Memory B cell (primary cell): ENCODE results near the gene CCDC192.
"Not testable (repeated sequence)": the region's sequence is repeated elsewhere in the genome, so short reads cannot be mapped to it uniquely, and the experiment has no call there.

ENCODE experiments used
- ATAC-seq: fragments of 150-1000 bp; cut with Tn5 transposase; 2 replicates; pipeline ENCODE4 v1.10.0; 2021; ENCODE audit warnings: low read depth, mild to moderate bottlenecking, moderate library complexity
- DNase-seq, 2 donors: peaks; one replicate each; pipeline ENCODE4 v3.0.0; 2022; ENCODE audit warnings: low spot score in 2 of 2
- H3K27ac Mint-ChIP-seq: one replicate; pipeline ENCODE4 v1.8.0; 2022; ENCODE audit warnings: mild to moderate bottlenecking, moderate library complexity, mixed read lengths
- H3K27me3 Mint-ChIP-seq: one replicate; pipeline ENCODE4 v1.8.0; 2022; ENCODE audit warnings: mixed read lengths
- H3K36me3 Mint-ChIP-seq: one replicate; pipeline ENCODE4 v1.8.0; 2022; ENCODE audit warnings: mild to moderate bottlenecking, mixed read lengths
- H3K4me1 Mint-ChIP-seq: one replicate; pipeline ENCODE4 v1.8.0; 2022; ENCODE audit warnings: mixed read lengths
- H3K4me3 Mint-ChIP-seq: one replicate; pipeline ENCODE4 v1.8.0; 2022; ENCODE audit warnings: mild to moderate bottlenecking, moderate library complexity, mixed read lengths
- H3K9me3 Mint-ChIP-seq: one replicate; pipeline ENCODE4 v1.8.0; 2022; ENCODE audit warnings: mixed read lengths

Gene CCDC192, protein sequence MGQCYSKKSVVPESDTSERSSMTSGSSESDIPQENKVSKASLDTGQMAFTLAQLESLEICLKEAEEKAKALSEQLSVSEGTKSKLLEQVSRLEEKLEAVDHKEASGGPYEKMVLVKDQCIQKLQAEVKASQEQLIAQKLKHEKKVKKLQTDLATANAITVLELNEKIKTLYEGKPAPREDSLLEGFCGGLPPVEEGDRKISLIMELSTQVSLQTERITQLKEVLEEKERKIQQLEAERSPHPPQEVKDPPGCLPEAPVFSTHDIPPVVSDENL

GRCh38 chr5:127702926-127703561 lies at the start of gene CCDC192:
Gene CCDC192 (plus strand): TSS chr5:127703391. CDS start chr5:127703446, 55 bp downstream.
- no peaks in the 10 kb centered on the region for H3K9me3 Mint-ChIP-seq
- no peak within 1 kb of the TSS for H3K27ac Mint-ChIP-seq
- H3K4me3 Mint-ChIP-seq: no peak within 1 kb of the TSS
- peaks cover 3% of the 10 kb centered on the region for H3K27me3 Mint-ChIP-seq
- no peak for DNase-seq
- no peaks in the 10 kb centered on the region for H3K4me1 Mint-ChIP-seq
- no peaks in the 10 kb centered on the region for H3K36me3 Mint-ChIP-seq
- no peak for ATAC-seq

GRCh38 chr5:127656825-127657224 lies 46.4 kb upstream of the CCDC192 start:
- Mint-ChIP-seq H3K36me3 (no peaks in the 10 kb centered on the region), H3K9me3 (no peaks in the 10 kb centered on the region), H3K27me3 (peaks cover 1% of the 10 kb centered on the region), H3K4me1 (no peaks in the 10 kb centered on the region), H3K4me3 (no peak overlapping the region), H3K27ac (no peak overlapping the region)
- DNase-seq (no peak), ATAC-seq (no peak)

DNA sequence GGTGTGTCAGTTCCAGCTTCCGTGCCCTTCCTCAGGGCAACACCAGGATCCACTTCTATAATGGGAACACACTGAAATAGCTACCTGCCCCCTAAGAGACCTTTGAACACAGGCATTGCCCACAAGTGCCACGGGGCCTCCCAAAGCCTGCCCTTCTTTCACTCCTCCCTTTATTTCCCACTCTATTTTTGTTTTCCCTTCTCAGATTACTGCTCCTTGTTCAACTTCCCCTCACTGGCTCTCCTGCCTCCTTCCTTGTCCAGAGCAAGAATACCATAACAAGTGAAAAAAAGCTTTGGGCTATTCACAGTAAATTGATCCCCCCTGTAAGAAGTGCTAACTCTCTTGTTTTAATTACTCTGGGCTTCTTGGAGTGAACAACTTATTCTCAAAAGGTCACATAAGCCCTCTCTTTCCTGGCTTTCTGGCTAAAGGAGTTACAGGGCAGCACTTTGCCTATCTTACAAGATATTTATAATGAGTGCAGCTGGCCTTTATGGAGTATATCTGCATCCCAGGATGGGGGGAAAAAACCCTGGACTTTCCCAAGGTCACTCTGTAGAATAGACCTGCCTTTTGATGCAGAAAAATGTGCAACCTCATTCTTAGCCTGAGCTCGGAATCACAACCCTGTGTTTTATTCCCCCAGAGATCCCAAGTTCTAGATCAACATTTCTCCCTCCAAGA lies 43.0 kb upstream of the CCDC192 start:
- no peaks in the 10 kb centered on the region for H3K9me3 Mint-ChIP-seq
- H3K27me3 Mint-ChIP-seq: peaks cover 1% of the 10 kb centered on the region
- H3K4me1 Mint-ChIP-seq: no peaks in the 10 kb centered on the region
- ATAC-seq (no peak), DNase-seq (no peak)
- H3K27ac Mint-ChIP-seq: no peak overlapping the region
- no peak overlapping the region for H3K4me3 Mint-ChIP-seq
- H3K36me3 Mint-ChIP-seq: no peaks in the 10 kb centered on the region

DNA sequence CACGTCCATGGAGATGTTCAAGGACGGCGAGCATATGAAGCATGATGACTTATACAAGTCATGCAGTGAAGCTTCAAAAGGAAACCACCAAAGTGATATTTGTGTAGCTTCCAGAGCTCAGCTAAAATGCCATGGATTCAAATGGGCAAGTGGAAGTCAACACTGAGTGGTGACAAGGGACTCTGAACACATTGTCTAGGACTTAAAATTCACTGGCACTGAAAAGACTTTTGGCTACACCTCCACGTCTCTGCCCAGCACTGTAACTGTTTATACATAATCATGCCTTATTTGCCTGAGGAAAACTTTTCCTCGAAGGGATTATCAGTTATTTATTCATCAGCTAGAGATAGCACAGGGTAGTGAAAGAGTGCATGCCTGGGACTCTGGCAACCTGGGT lies 39.1 kb upstream of the CCDC192 start:
- no peak for ATAC-seq
- H3K9me3 Mint-ChIP-seq: no peaks in the 10 kb centered on the region
- H3K4me3 Mint-ChIP-seq: no peak overlapping the region
- H3K27me3 Mint-ChIP-seq: peaks cover 1% of the 10 kb centered on the region
- H3K27ac Mint-ChIP-seq: no peak overlapping the region
- no peak for DNase-seq
- H3K36me3 Mint-ChIP-seq: no peaks in the 10 kb centered on the region
- H3K4me1 Mint-ChIP-seq: no peaks in the 10 kb centered on the region

DNA sequence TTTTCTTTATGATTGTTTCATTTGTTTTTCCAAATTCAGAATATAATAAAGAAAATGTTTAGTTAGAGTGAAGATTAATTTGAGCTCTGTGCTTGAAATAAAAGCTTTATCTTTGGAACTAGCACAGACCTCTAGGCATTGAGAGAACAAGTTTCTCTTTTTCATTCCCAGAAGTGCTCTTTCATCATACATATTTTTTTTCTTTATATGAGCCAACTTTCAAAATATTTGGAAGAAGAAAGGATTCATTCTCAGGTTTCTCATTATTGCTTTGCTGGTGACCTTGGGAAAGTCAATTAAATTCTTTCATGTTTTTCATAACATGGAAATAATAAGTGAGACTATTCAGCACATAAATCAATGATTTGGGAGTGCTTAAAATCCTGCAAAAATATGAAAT lies 37.5 kb upstream of the CCDC192 start:
- DNase-seq (no peak), ATAC-seq (no peak)
- no peaks in the 10 kb centered on the region for H3K4me1 Mint-ChIP-seq
- H3K27me3 Mint-ChIP-seq: peaks cover 3% of the 10 kb centered on the region
- no peak overlapping the region for H3K4me3 Mint-ChIP-seq
- no peaks in the 10 kb centered on the region for H3K36me3 Mint-ChIP-seq
- H3K9me3 Mint-ChIP-seq: no peaks in the 10 kb centered on the region
- no peak overlapping the region for H3K27ac Mint-ChIP-seq

DNA sequence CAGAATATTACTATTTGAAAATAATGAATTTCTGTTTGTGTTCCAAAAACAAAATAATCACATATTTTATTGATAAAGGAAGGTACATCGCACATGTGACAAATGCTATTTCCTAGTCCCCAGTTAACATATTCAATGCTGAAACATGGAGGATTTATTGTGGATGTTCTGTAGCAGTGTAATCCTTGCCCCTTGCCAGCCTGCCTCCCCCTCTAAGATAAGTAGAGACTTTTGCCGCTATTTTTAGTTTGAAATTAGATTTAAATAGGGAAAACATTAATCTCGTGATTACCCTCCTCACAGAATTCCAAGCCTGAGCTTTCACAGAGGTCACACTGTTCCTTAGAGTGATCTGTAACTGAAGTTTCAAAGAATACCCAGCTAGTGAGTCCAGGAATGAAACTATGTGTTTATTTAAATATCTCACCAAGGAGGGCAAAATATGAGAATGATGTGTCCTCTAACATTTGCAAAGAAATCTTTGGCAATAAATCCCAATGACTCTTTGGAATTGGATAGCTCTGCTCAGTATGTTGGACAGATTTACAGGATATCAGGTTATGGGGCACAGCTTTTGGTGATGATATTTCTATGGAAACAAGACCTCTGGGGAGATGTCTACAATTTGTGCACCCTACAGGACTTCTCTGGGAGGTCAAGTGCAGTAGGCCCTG lies 37.0 kb upstream of the CCDC192 start:
- Mint-ChIP-seq H3K27ac (no peak overlapping the region), H3K4me3 (no peak overlapping the region), H3K36me3 (no peaks in the 10 kb centered on the region), H3K27me3 (peaks cover 3% of the 10 kb centered on the region), H3K9me3 (no peaks in the 10 kb centered on the region), H3K4me1 (no peaks in the 10 kb centered on the region)
- DNase-seq (no peak), ATAC-seq (no peak)

DNA sequence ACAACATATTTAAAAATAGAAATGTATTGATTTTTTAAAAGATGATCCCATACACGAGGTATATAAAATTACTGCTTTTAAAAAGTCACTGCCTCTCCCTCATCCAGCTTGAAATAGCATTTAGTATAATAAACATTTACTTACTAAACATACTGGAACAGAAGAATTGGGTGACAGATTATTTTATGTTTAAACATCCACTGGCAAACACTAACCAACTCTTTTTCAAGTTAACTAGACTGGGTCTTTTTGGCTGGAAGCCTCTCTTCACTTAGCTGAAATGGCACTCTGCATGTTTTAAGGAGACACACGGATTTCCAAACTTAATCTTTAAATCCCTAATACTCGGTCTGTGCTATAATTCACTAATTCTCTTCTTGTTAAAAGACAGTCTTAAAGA lies 35.3 kb upstream of the CCDC192 start:
- Mint-ChIP-seq H3K4me1 (no peaks in the 10 kb centered on the region), H3K9me3 (no peaks in the 10 kb centered on the region), H3K4me3 (no peak overlapping the region), H3K27ac (no peak overlapping the region), H3K27me3 (peaks cover 3% of the 10 kb centered on the region), H3K36me3 (no peaks in the 10 kb centered on the region)
- DNase-seq: no peak
- no peak for ATAC-seq

DNA sequence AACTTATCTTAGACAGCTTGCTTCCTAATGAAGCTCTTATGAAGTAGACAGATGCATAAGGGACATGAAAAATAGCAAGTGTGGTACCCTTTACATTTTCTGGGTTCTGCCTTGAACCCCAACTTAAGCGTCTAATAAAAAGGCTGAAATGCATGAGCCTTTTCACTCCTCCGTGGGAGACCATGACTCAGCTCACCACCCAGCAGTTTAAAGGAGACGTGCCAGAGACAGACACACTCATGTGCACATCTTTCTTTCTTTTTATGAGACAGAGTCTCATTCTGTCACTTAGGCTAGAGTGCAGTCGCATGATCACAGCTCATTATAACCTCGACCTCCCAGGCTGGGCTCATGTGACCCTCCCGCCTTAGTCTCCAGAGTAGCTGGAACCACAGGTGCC lies 32.0 kb upstream of the CCDC192 start:
- DNase-seq: no peak
- H3K27me3 Mint-ChIP-seq: peaks cover 3% of the 10 kb centered on the region
- no peak overlapping the region for H3K27ac Mint-ChIP-seq
- no peaks in the 10 kb centered on the region for H3K36me3 Mint-ChIP-seq
- ATAC-seq: no peak
- no peak overlapping the region for H3K4me3 Mint-ChIP-seq
- no peaks in the 10 kb centered on the region for H3K4me1 Mint-ChIP-seq
- H3K9me3 Mint-ChIP-seq: no peaks in the 10 kb centered on the region

DNA sequence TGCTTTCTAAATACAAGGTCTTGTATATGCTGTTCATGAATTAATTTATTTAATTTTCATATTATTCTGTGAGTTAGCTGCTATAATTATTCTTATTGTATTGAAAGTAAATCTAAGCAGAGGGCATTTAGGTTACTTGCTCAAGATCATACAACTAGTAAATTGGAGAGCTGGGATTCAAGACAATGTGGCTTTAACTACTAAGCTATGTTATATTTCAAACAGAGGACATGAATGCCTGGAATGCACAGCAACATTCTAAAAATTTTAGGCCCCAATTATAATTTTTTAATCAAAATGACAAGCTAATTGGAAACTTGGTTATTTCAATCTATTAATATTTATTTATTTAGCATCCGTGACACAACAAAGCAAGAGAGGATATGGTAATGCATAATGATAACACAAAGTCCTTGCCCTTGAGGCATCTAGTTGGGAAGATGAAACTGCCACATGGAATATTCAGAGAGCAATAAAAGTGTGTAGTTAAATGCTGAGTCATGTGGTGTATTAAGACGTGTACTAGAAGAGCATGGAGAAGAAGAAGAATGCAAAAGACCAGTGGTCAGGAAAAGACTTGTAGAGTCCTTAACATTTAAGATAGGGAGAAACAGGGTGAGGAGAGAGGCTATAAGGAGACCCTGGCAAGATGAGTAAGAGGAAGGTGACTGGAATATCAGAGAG lies 29.9 kb upstream of the CCDC192 start:
- H3K9me3 Mint-ChIP-seq: peaks cover 1% of the 10 kb centered on the region
- no peaks in the 10 kb centered on the region for H3K4me1 Mint-ChIP-seq

GRCh38 chr5:127676951-127677350 lies 26.2 kb upstream of the CCDC192 start:
- not testable (repeated sequence) for DNase-seq, H3K27me3 Mint-ChIP-seq, H3K4me1 Mint-ChIP-seq, H3K9me3 Mint-ChIP-seq, H3K36me3 Mint-ChIP-seq, H3K27ac Mint-ChIP-seq, H3K4me3 Mint-ChIP-seq, ATAC-seq

More for the DNA sequence above, 29.9 kb upstream of the CCDC192 start:
- Mint-ChIP-seq H3K4me3 (no peak overlapping the region), H3K27ac (no peak overlapping the region), H3K27me3 (peaks cover 3% of the 10 kb centered on the region), H3K36me3 (no peaks in the 10 kb centered on the region)
- DNase-seq (no peak), ATAC-seq (no peak)

DNA sequence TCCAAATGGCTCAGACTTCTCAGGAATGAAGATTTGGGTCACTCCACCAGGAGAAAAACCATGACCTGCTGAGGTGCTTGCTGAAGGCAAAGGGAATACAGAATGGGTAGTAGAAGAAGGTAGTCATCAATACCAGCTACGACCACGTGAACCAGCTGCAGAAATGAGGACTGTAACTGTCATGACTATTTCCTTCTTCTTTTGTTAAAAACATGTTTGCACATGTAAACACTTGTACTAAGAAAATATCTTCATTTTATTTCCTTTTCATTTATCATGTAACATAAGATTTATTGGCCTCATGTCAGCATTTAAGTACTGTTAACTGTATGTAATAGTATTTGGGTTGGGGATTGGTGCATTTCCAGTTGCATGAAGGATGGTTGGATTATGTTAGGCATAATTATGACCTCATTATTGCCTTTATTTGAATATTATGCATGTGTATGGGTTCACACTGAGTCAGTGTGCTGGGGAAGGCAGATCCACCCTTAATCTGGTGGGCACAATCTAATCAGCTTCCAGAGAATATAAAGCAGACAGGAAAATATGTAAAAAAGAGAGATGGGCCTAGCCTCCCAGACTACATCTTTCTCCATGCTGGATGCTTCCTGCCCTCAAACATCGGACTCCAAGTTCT lies 23.4 kb upstream of the CCDC192 start:
- not testable (repeated sequence) for H3K4me3 Mint-ChIP-seq, H3K36me3 Mint-ChIP-seq, H3K9me3 Mint-ChIP-seq, ATAC-seq, H3K27ac Mint-ChIP-seq, H3K4me1 Mint-ChIP-seq, DNase-seq, H3K27me3 Mint-ChIP-seq

DNA sequence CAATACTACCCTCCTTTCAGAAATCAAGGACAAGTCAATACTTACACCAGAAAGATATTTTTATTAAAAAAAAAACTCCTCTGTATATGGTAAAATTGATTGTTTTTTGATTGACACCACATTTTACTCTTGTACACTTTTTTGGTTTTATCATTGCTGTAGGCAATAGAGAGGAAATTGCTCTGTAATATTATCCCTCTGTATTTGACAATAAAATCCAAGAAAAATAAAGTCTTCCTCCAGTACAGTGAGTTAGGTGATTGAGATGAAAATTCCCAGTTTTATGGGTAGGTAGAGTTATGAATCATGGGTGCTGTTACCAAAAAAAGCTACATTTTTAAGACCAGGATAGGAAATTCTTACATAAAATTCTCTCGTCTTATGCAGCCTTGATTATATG lies 22.6 kb upstream of the CCDC192 start:
- no peak overlapping the region for H3K4me3 Mint-ChIP-seq
- DNase-seq (no peak), ATAC-seq (no peak)
- H3K9me3 Mint-ChIP-seq: peaks cover 1% of the 10 kb centered on the region
- H3K27me3 Mint-ChIP-seq: peaks cover 2% of the 10 kb centered on the region
- H3K36me3 Mint-ChIP-seq: no peaks in the 10 kb centered on the region
- no peaks in the 10 kb centered on the region for H3K4me1 Mint-ChIP-seq
- no peak overlapping the region for H3K27ac Mint-ChIP-seq

DNA sequence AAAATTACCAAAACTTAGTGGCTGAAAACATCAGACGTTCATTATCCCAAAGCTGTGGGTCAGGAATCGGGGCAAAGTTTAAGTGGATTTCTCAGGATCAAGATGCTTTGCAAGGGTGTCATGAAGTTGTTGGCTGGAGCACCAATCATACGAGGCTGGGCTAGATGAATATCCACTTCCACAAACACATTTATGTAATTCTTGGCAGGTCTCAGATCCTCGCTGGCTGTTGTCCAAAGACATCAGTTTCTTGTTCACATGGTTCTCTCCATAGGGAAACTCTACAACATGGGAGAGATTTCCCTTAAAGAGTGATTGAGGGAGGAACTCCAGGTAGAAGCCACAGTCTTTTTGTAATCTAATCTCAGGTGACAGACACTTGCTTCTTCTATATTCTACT lies 20.2 kb upstream of the CCDC192 start:
- no peaks in the 10 kb centered on the region for H3K36me3 Mint-ChIP-seq
- ATAC-seq (no peak), DNase-seq (no peak)
- no peak overlapping the region for H3K4me3 Mint-ChIP-seq
- peaks cover 3% of the 10 kb centered on the region for H3K9me3 Mint-ChIP-seq
- H3K4me1 Mint-ChIP-seq: no peaks in the 10 kb centered on the region
- H3K27me3 Mint-ChIP-seq: peaks cover 4% of the 10 kb centered on the region
- no peak overlapping the region for H3K27ac Mint-ChIP-seq
